GM12872 (cell line): ENCODE data around the gene TDRD1.

Experiments
- CTCF ChIP-seq: IDR thresholded peaks from 3 replicates; pipeline ENCODE4 v1.5.1; 2011; ENCODE audit warnings: low read depth, mild to moderate bottlenecking, low read length, moderate library complexity; ENCODE audit not compliant: insufficient read depth

TDRD1 gene

GRCh38 chr10:114195079-114195478 is 15.9 kb downstream of the TDRD1 start:
- TF ChIP-seq CTCF: no peak

GRCh38 chr10:114199239-114199638 is 20.1 kb downstream of the TDRD1 start:
- TF ChIP-seq CTCF: no peak

GRCh38 chr10:114202812-114203211 is 23.7 kb downstream of the TDRD1 start:
- TF ChIP-seq CTCF: no peak

GRCh38 chr10:114206902-114207301 is 27.7 kb downstream of the TDRD1 start:
- no peak for TF ChIP-seq CTCF

- TF ChIP-seq CTCF: no peak
These were observed 28.2 kb downstream of the TDRD1 start for GRCh38 chr10:114207349-114207748.

- TF ChIP-seq CTCF: no peak
These were observed 29.2 kb downstream of the TDRD1 start for GRCh38 chr10:114208351-114208750.

GRCh38 chr10:114212153-114212552 is 33.0 kb downstream of the TDRD1 start:
- TF ChIP-seq CTCF: no peak

GRCh38 chr10:114215033-114215432 is 35.9 kb downstream of the TDRD1 start:
- TF ChIP-seq CTCF: no peak
